GM12878 (cell line): ENCODE data around the gene ANKRD13C. TPM values are rescaled to one million over a fixed set of nuclear protein-coding genes. Genes with fewer than 3 reads are reported as not detected.

Experiments
- ATAC-seq: fragments of 200-7000 bp; cut with Tn5 transposase; 3 replicates; pipeline ENCODE4 v1.9.1; 2020; ENCODE audit warnings: mild to moderate bottlenecking, moderate library complexity
- BruUV-seq: library from RNA; stranded (reverse); fragments of 400-500 nt; replicated peaks from 2 replicates; lab custom pipeline; 2021; lab: Mats Ljungman, UMichigan
- CTCF ChIA-PET: fragments of 300-600 bp; sonication (Branson Sonifier 250); formaldehyde crosslinking; extraction: SDS; loops from one replicate; lab custom pipeline; 2021; ENCODE audit warnings: inconsistent platforms; lab: Yijun Ruan, JAX
- POLR2A ChIA-PET: fragments of 350-600 bp; formaldehyde crosslinking; extraction: SDS; loops from one replicate; lab custom pipeline; 2021; ENCODE audit warnings: inconsistent platforms; lab: Charles Lee
- RAD21 ChIA-PET: fragments of 300-600 bp; sonication (Branson Sonifier 250); formaldehyde crosslinking; loops from one replicate; lab custom pipeline; 2023; ENCODE audit warnings: antibody characterized with exemption; ENCODE audit not compliant: unreplicated experiment; lab: Charles Lee
- SMC1A ChIA-PET: fragments of 300-600 bp; sonication (Branson Sonifier 250); formaldehyde crosslinking; loops from one replicate; lab custom pipeline; 2023; ENCODE audit not compliant: unreplicated experiment, uncharacterized antibody; lab: Charles Lee
- DNase-seq: peaks from one replicate; pipeline ENCODE4 v3.0.0-alpha.2; 2011; ENCODE audit warnings: low read depth, low spot score
- FAIRE-seq: peaks from 3 replicates; lab custom pipeline; 2011; peaks lifted over from hg19 to GRCh38; lab: Jason Lieb, UNC
- H2AFZ ChIP-seq: 2 replicates; pipeline ENCODE4 v1.6.0; 2011; ENCODE audit warnings: low read depth, low read length, control low read depth; ENCODE audit not compliant: control insufficient read depth
- H3K27ac ChIP-seq: 2 replicates; pipeline ENCODE4 v1.5.1; 2011; ENCODE audit warnings: control low read depth; ENCODE audit not compliant: control insufficient read depth, insufficient read depth
- H3K27me3 ChIP-seq, 2 experiments: replicated peaks in 1 of 2; 2 replicates each; pipeline versions ENCODE4 v1.6.0 to v1.6.1; 2011; ENCODE audit warnings: low read length in 1 of 2; ENCODE audit not compliant: control insufficient read depth in 2 of 2, insufficient read depth in 2 of 2
- H3K36me3 ChIP-seq, 2 experiments: 2 replicates each; pipeline ENCODE4 v1.5.1; 2011; ENCODE audit warnings: low read length in 1 of 2; ENCODE audit not compliant: control insufficient read depth in 2 of 2, insufficient read depth in 2 of 2
- H3K4me1 ChIP-seq: 2 replicates; pipeline ENCODE4 v1.6.1; 2011; ENCODE audit warnings: mild to moderate bottlenecking, low read length, moderate library complexity, mixed read lengths; ENCODE audit not compliant: control insufficient read depth, insufficient read depth
- H3K4me2 ChIP-seq: 2 replicates; pipeline ENCODE4 v1.6.0; 2011; ENCODE audit warnings: control low read depth; ENCODE audit not compliant: control insufficient read depth, insufficient read depth
- H3K4me3 ChIP-seq: fragments of 200-600 bp; sonication (generic); 2 replicates; pipeline ENCODE4 v1.5.1; 2016
- H3K79me2 ChIP-seq: 2 replicates; pipeline ENCODE4 v1.6.0; 2011; ENCODE audit warnings: low read length; ENCODE audit not compliant: control insufficient read depth, insufficient read depth
- H3K9ac ChIP-seq: 2 replicates; pipeline ENCODE4 v1.8.0; 2011; ENCODE audit warnings: low read length, control low read depth, mixed read lengths; ENCODE audit not compliant: control insufficient read depth, insufficient read depth
- H3K9me3 ChIP-seq: replicated peaks from 3 replicates; pipeline ENCODE4 v1.5.1; 2011; ENCODE audit warnings: mild to moderate bottlenecking, low read length; ENCODE audit not compliant: control insufficient read depth, insufficient read depth
- H4K20me1 ChIP-seq: 2 replicates; pipeline ENCODE4 v1.6.0; 2011; ENCODE audit not compliant: control insufficient read depth, insufficient read depth
- ELK1 ChIP-seq: IDR thresholded peaks from 2 replicates; pipeline ENCODE4 v1.6.1; 2012; ENCODE audit warnings: low read depth, low read length, improper control_type of control experiment
- LARP7 ChIP-seq: fragments of 450-650 bp; IDR thresholded peaks from 2 replicates; pipeline ENCODE4 v1.6.1; 2017; ENCODE audit warnings: mild to moderate bottlenecking
- NR2C1 ChIP-seq: fragments of 450-650 bp; IDR thresholded peaks from 2 replicates; pipeline ENCODE4 v1.6.1; 2017; ENCODE audit warnings: antibody characterized with exemption, mild to moderate bottlenecking, moderate library complexity
- ZNF687 ChIP-seq: fragments of 450-650 bp; IDR thresholded peaks from 2 replicates; pipeline ENCODE4 v1.6.1; 2017; ENCODE audit warnings: mild to moderate bottlenecking, moderate library complexity
- in situ Hi-C: fragments of 300-500 bp; cut with MboI; formaldehyde crosslinking; loops from 9 replicates; pipeline ENCODE4 v1.14.3; 2018; ENCODE audit warnings: mixed read lengths
- intact Hi-C: fragments of 100-400 bp; cut with micrococcal nuclease; formaldehyde crosslinking; loops from one replicate; pipeline ENCODE4 v1.14.2; 2022; ENCODE audit not compliant: unreplicated experiment
- polyA plus RNA-seq, 11 experiments: library from polyadenylated mRNA; depleted of rRNA in 4 of 11; unstranded in 6 of 11; stranded (reverse) in 5 of 11; fragments of >200 nt; fragmentation: Nextera tagmentation in 4 of 11; fragmentation: Illumina TruSeq in 1 of 11; extraction: Ambion mirVana in 4 of 11; extraction: Trizol in 1 of 11; gene quantifications; 1 replicate in 1 of 11; 2 replicates in 10 of 11; pipeline versions ENCODE4 v1.2.1 to v1.2.3, GENCODE V29; 2011 to 2016; ENCODE audit warnings: inconsistent platforms in 2 of 11, missing spikeins in 2 of 11, low read depth in 1 of 11
- total RNA-seq, 4 experiments: library from RNA; depleted of rRNA in 3 of 4; stranded (reverse); fragments of >200 nt in 3 of 4; fragmentation: Illumina TruSeq in 1 of 4; extraction: Trizol in 1 of 4; gene quantifications; 2 replicates each; pipeline versions ENCODE4 v1.2.1 to v1.2.3, GENCODE V29; 2013 to 2021

Gene ANKRD13C
- total and polyA plus RNA-seq, 10 of the 15 experiments (the other 5 are each of a cell fraction or from before 2014, with no cell fraction given), result 3.7 to 24.4 (median 14.1) TPM

GRCh38 chr1:70247122-70247521 lies 107.4 kb downstream of the ANKRD13C start:
- intact Hi-C loops, result loop anchor here (5.0 kb wide), 1 partner anchor 115 kb away; no protein-coding TSS in a partner anchor
- H3K4me1 ChIP-seq, result no peaks in the 10 kb centered on the region
- H3K4me2 ChIP-seq, result no peak overlapping the region
- H3K9me3 ChIP-seq, result no peaks in the 10 kb centered on the region
- no peak overlapping the region for H3K27ac ChIP-seq
- H3K4me3 ChIP-seq, result no peak overlapping the region
- SMC1A ChIA-PET, result interaction anchor here (1.0 to 1.2 kb wide), 3 partner anchors 19 to 37 kb away, joined by 3 read pairs; partner anchors contain the start of gene SRSF11
- ATAC-seq (no peak), DNase-seq (no peak)
- H4K20me1 ChIP-seq, result no peaks in the 10 kb centered on the region
- RAD21 ChIA-PET, result interaction anchor here (1.2 kb wide), 1 partner anchor 164 kb away, joined by 4 read pairs; the partner anchor contains the start of gene CTH
- no peak overlapping the region for H3K9ac ChIP-seq
- no peak for TF ChIP-seq ZNF687
- TF ChIP-seq NR2C1, result no peak
- TF ChIP-seq LARP7, result no peak
- TF ChIP-seq ELK1, result no peak
- TF ChIP-seq, all 136 proteins: peak for 0
- no peak for FAIRE-seq
- Histone ChIP-seq H3K79me2 (no peaks in the 10 kb centered on the region), H3K36me3 (peaks cover 6 to 39% of the 10 kb centered on the region in 2 experiments), H2AFZ (no peak overlapping the region), H3K27me3 (no peaks in the 10 kb centered on the region)
- ChIA-PET CTCF (interaction anchor here (2.4 kb wide), 1 partner anchor 16 kb away, joined by 5 read pairs; no protein-coding TSS in a partner anchor), POLR2A (no interaction called here)
- BruUV-seq, result no TSS peak
- in situ Hi-C loops, result no loop called here
